ENCODE data around the gene TMEM222. TPM values are rescaled to one million over a fixed set of nuclear protein-coding genes. Genes with fewer than 3 reads are reported as not detected.

The TMEM222 gene
- total RNA-seq, 1 experiment from 2014 or later, result 27.4 TPM

DNA sequence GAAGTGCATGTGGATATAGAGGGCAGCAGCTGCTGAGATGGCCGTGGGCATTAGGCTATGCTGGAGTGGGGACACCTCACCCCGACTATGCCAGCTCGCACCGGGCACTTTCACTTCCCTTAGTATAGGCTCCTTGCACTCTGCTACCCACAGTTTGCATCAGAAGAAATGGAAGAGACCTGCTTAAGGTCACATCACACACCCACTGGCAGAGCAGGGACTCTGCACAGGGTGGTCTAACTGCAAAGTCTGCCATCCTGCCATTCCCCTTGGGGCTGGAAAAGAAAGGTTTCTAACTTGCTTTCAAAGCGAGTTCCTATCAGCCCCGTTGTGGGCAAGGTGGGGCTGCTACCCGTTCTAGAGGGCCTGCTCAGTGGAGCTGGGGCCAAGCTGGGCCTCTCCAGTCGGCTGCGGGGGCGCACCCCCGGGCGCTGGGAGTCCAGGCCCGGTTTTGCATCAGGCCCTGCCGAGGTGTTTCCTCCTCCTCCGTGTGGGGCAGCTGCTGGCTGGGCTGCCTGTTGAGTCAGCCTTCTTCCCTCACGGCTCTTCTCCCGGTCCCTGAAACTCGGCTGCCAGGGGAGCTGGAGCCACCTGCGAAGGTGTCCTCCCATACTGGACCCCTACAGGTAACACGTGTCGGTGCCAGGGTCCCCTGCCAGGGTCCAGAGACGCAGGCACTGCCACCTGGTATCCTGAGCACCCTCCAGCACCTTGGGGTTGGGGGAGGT lies 19.7 kb downstream of the TMEM222 start, which contains the start of gene SYTL1:
TSS of gene SYTL1 (plus strand) at position 498 of the 728 bp plus-strand sequence. CDS start 3,313 bp downstream, outside the sequence.
- H4K20me1 ChIP-seq (ENCODE audit: insufficient read depth, low read depth, low read length), result no peaks in the 10 kb centered on the region
- peak within 1 kb of the TSS; percentile 77 for H3K9ac ChIP-seq (ENCODE audit: low read length)
- peaks cover 35% of the 10 kb centered on the region for H3K4me1 ChIP-seq (ENCODE audit: low read length)
- no peaks in the 10 kb centered on the region for H3K79me2 ChIP-seq (ENCODE audit: low read length)
- no peaks in the 10 kb centered on the region for H3K9me2 ChIP-seq (replicated peaks; ENCODE audit: insufficient read depth, low read length)
- H3K27me3 ChIP-seq (ENCODE audit: low read length), result no peaks in the 10 kb centered on the region
- no peaks in the 10 kb centered on the region for H3K9me3 ChIP-seq (ENCODE audit: low read length)
- H3K4me3 ChIP-seq (ENCODE audit: low read length), result peak within 1 kb of the TSS; percentile 74
- peak within 1 kb of the TSS; percentile 68 for H3K27ac ChIP-seq (ENCODE audit: low read length)
- H3K36me3 ChIP-seq (ENCODE audit: insufficient read depth, low read length), result no peaks in the 10 kb centered on the region
- peak within 1 kb of the TSS; percentile 76 for H3K4me2 ChIP-seq (ENCODE audit: low read depth, low read length, poor library complexity, severe bottlenecking)
- H2AFZ ChIP-seq (ENCODE audit: low read length), result peak within 1 kb of the TSS; percentile 77; the same call in 1 of the 2 replicates
- peak; percentile 86 for DNase-seq

DNA sequence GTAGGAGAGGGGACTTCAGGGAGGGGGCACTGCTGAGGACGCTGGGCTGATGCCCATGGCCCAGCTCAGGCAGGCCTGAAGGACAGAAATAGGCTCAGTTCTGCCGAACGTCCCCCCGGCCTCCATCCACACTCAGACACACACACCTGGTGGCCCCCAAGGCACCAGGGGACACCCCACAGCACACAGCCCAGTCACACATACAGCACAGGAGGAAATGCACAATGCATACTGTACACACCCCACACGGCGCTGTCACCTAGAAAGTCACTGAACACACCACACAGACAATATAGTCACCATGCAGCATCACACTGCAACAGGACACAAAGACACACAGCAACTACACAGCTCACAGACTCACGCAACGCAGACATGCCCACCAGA lies 20.4 kb downstream of the TMEM222 start:
- DNase-seq, result peak; percentile 64
- no peaks in the 10 kb centered on the region for H4K20me1 ChIP-seq (ENCODE audit: insufficient read depth, low read depth, low read length)
- peak overlapping the region; percentile 68 for H3K27ac ChIP-seq (ENCODE audit: low read length)
- H3K27me3 ChIP-seq (ENCODE audit: low read length), result no peaks in the 10 kb centered on the region
- H3K4me1 ChIP-seq (ENCODE audit: low read length), result peaks cover 35% of the 10 kb centered on the region
- H2AFZ ChIP-seq (ENCODE audit: low read length), result no peak overlapping the region
- peak overlapping the region; percentile 74 for H3K4me3 ChIP-seq (ENCODE audit: low read length)
- H3K36me3 ChIP-seq (ENCODE audit: insufficient read depth, low read length), result no peaks in the 10 kb centered on the region
- no peaks in the 10 kb centered on the region for H3K9me3 ChIP-seq (ENCODE audit: low read length)
- peak overlapping the region; percentile 77 for H3K9ac ChIP-seq (ENCODE audit: low read length)
- peak overlapping the region; percentile 76 for H3K4me2 ChIP-seq (ENCODE audit: low read depth, low read length, poor library complexity, severe bottlenecking)
- no peaks in the 10 kb centered on the region for H3K9me2 ChIP-seq (replicated peaks; ENCODE audit: insufficient read depth, low read length)
- H3K79me2 ChIP-seq (ENCODE audit: low read length), result no peaks in the 10 kb centered on the region

DNA sequence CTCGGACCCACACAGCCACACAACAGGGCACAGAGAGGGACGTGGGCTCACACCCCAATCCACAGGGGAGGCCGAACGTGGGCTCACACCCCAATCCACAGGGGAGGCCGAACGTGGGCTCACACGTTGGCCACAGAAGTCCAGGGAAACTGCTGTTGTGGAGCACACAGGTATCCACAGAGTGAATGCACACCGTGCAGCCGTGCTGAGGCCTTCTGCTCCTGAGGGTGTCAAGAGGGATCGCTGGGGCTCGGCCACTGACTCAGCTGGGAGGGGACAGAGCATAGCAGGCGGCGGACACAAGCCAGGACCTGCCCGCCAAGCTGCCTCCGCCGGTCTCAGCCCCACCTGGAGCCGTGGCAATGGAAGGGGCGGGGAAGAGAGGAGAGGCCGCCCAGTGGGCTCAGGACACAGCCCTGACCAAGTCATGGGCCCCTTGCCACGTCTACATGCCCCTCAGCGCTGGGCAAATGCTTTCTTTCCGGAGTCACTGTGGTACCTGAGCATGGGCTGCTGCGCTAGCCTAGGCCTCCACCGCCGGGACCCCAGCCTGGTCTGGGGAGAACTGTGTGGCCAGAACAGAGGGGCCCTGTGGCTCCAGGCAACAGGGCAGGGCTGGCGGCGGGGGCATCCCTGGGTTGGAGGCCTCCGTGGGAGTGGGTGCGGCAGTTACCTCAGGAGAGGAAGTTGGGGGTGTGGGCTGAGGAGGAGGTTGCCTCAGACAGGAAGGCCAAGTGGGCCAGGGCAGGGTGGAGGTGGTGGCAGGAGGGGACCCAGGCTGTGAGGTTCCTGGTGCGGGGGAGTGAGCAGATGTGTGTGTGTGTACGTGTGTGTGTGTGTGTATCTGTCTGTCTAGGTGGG lies 21.0 kb downstream of the TMEM222 start:
- Histone ChIP-seq H3K27ac (ENCODE audit: low read length) (peak overlapping the region; percentile 23; the same call in 1 of the 2 replicates), H4K20me1 (ENCODE audit: insufficient read depth, low read depth, low read length) (no peaks in the 10 kb centered on the region), H3K9me3 (ENCODE audit: low read length) (no peaks in the 10 kb centered on the region), H2AFZ (ENCODE audit: low read length) (peak overlapping the region; percentile 63; the same call in 1 of the 2 replicates), H3K9me2 (replicated peaks; ENCODE audit: insufficient read depth, low read length) (no peaks in the 10 kb centered on the region), H3K79me2 (ENCODE audit: low read length) (no peaks in the 10 kb centered on the region), H3K27me3 (ENCODE audit: low read length) (no peaks in the 10 kb centered on the region), H3K9ac (ENCODE audit: low read length) (peak overlapping the region; percentile 77), H3K4me3 (ENCODE audit: low read length) (peak overlapping the region; percentile 74), H3K36me3 (ENCODE audit: insufficient read depth, low read length) (no peaks in the 10 kb centered on the region), H3K4me2 (ENCODE audit: low read depth, low read length, poor library complexity, severe bottlenecking) (peak overlapping the region; percentile 76), H3K4me1 (ENCODE audit: low read length) (peaks cover 35% of the 10 kb centered on the region)
- DNase-seq, result peak; percentile 74

DNA sequence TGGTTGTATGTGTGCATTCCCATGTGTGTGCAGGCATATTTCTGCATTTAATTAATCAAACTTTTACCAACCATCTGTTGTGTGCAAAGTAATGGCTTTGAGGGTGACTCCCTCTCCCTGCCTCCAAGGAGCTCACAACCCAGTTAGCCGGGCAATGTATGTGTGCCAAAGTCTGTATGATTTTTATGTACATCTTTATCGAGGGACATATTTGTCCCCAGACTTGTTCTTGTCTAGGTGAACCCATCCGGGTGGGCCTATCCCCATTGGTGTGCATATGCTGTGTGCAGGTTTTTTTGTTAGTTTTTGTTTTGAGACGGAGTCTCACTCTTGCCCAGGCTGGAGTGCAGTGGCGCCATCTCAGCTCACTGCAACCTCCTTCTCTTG lies 21.7 kb downstream of the TMEM222 start:
- Histone ChIP-seq H3K9ac (ENCODE audit: low read length) (peak overlapping the region; percentile 77), H3K4me1 (ENCODE audit: low read length) (peaks cover 36% of the 10 kb centered on the region), H3K9me2 (replicated peaks; ENCODE audit: insufficient read depth, low read length) (no peaks in the 10 kb centered on the region), H3K27me3 (ENCODE audit: low read length) (no peaks in the 10 kb centered on the region), H3K27ac (ENCODE audit: low read length) (peak overlapping the region; percentile 23; the same call in 1 of the 2 replicates), H3K4me3 (ENCODE audit: low read length) (peak overlapping the region; percentile 74; the same call in 1 of the 2 replicates), H3K36me3 (ENCODE audit: insufficient read depth, low read length) (no peaks in the 10 kb centered on the region), H3K79me2 (ENCODE audit: low read length) (no peaks in the 10 kb centered on the region), H3K9me3 (ENCODE audit: low read length) (no peaks in the 10 kb centered on the region), H2AFZ (ENCODE audit: low read length) (peak overlapping the region; percentile 63; the same call in 1 of the 2 replicates), H3K4me2 (ENCODE audit: low read depth, low read length, poor library complexity, severe bottlenecking) (peak overlapping the region; percentile 76), H4K20me1 (ENCODE audit: insufficient read depth, low read depth, low read length) (no peaks in the 10 kb centered on the region)
- DNase-seq, result no peak

DNA sequence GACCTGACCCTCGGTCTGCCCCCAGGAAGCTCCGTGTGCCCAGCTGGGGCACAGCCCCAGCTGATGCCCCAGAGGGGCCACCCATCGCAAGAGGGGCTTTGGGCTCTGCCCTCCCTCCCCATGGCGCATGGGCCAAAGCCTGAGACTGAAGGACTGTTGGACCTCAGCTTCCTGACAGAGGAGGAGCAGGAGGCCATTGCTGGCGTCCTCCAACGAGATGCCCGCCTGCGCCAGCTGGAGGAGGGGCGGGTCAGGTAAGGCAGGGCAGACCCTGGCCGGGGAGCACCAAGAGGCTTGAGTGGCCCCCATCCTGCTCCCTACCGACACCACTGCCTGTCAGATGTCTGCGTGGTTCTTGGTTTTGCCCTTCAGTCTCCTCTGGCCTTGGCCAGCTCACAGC lies 23.3 kb downstream of the TMEM222 start:
- Histone ChIP-seq H3K27ac (ENCODE audit: low read length) (no peak overlapping the region), H3K4me3 (ENCODE audit: low read length) (no peak overlapping the region), H3K9me3 (ENCODE audit: low read length) (no peaks in the 10 kb centered on the region), H3K4me2 (ENCODE audit: low read depth, low read length, poor library complexity, severe bottlenecking) (no peak overlapping the region), H2AFZ (ENCODE audit: low read length) (no peak overlapping the region), H4K20me1 (ENCODE audit: insufficient read depth, low read depth, low read length) (no peaks in the 10 kb centered on the region), H3K9ac (ENCODE audit: low read length) (no peak overlapping the region), H3K79me2 (ENCODE audit: low read length) (no peaks in the 10 kb centered on the region), H3K4me1 (ENCODE audit: low read length) (peaks cover 44% of the 10 kb centered on the region), H3K27me3 (ENCODE audit: low read length) (no peaks in the 10 kb centered on the region), H3K36me3 (ENCODE audit: insufficient read depth, low read length) (no peaks in the 10 kb centered on the region), H3K9me2 (replicated peaks; ENCODE audit: insufficient read depth, low read length) (no peaks in the 10 kb centered on the region)
- DNase-seq, result no peak

DNA sequence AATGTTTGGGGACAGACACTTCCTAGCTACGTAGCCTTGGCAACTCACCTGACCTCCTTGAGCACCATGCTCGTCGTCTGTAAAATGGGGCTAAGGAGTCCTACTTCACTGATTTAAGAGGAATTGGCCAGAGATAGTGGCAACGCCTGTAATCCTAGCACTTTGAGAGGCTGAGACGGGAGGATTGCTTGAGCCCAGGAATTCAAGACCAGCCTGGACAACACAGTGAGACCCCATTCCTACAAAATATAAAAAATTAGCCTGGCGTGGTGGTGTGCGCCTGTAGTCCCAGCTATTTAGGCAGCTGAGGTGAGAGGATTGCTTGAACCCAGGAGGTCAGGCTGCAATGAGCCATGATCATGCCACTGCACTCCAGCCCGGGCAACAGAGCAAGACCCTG lies 24.4 kb downstream of the TMEM222 start:
- H3K79me2 ChIP-seq (ENCODE audit: low read length), result no peaks in the 10 kb centered on the region
- no peaks in the 10 kb centered on the region for H3K36me3 ChIP-seq (ENCODE audit: insufficient read depth, low read length)

DNA sequence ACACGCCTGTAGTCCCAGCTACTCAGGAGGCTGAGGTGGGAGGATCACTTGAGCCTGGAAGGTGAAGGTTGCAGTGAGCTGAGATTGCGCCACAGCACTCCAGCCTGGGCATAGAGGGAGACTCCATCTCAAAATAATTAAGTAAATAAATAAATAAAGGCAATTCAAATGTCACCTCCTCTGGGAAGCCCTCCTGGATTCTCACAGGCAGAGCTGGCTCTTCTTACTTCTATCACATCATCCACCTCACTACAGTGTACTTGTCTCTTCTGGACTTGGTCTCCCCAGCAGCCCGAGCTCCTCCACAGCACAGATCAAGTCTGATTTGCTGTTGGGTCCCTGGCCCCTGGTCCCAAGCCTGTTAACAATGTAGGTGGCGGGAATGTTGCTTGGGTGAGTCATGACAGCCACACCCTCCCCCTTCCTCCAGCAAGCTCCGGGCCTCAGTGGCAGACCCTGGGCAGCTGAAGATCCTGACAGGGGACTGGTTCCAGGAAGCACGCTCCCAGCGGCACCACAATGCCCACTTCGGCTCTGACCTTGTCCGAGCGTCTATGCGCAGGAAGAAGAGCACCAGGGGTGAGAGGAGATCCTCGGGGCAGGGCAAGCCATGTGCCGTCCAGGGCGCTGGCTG lies 25.1 kb downstream of the TMEM222 start:
- no peaks in the 10 kb centered on the region for H3K36me3 ChIP-seq (ENCODE audit: insufficient read depth, low read length)
- no peak overlapping the region for H3K4me2 ChIP-seq (ENCODE audit: low read depth, low read length, poor library complexity, severe bottlenecking)
- H2AFZ ChIP-seq (ENCODE audit: low read length), result no peak overlapping the region
- H4K20me1 ChIP-seq (ENCODE audit: insufficient read depth, low read depth, low read length), result no peaks in the 10 kb centered on the region
- H3K27ac ChIP-seq (ENCODE audit: low read length), result no peak overlapping the region
- no peaks in the 10 kb centered on the region for H3K79me2 ChIP-seq (ENCODE audit: low read length)
- peaks cover 28% of the 10 kb centered on the region for H3K4me1 ChIP-seq (ENCODE audit: low read length)
- no peaks in the 10 kb centered on the region for H3K27me3 ChIP-seq (ENCODE audit: low read length)
- no peaks in the 10 kb centered on the region for H3K9me2 ChIP-seq (replicated peaks; ENCODE audit: insufficient read depth, low read length)
- DNase-seq, result no peak
- no peak overlapping the region for H3K4me3 ChIP-seq (ENCODE audit: low read length)
- H3K9me3 ChIP-seq (ENCODE audit: low read length), result no peaks in the 10 kb centered on the region
- H3K9ac ChIP-seq (ENCODE audit: low read length), result no peak overlapping the region

More for the DNA sequence above, 24.4 kb downstream of the TMEM222 start:
- Histone ChIP-seq H3K9me3 (ENCODE audit: low read length) (no peaks in the 10 kb centered on the region), H3K9ac (ENCODE audit: low read length) (no peak overlapping the region), H3K4me3 (ENCODE audit: low read length) (no peak overlapping the region), H4K20me1 (ENCODE audit: insufficient read depth, low read depth, low read length) (no peaks in the 10 kb centered on the region), H3K4me1 (ENCODE audit: low read length) (peaks cover 36% of the 10 kb centered on the region), H3K27ac (ENCODE audit: low read length) (no peak overlapping the region), H2AFZ (ENCODE audit: low read length) (no peak overlapping the region), H3K9me2 (replicated peaks; ENCODE audit: insufficient read depth, low read length) (no peaks in the 10 kb centered on the region), H3K27me3 (ENCODE audit: low read length) (no peaks in the 10 kb centered on the region), H3K4me2 (ENCODE audit: low read depth, low read length, poor library complexity, severe bottlenecking) (no peak overlapping the region)
- no peak for DNase-seq
